Natural killer cell (primary cell): ENCODE data around the gene CEP250. TPM values are rescaled to one million over a fixed set of nuclear protein-coding genes. Genes with fewer than 3 reads are reported as not detected.
"Not testable (repeated sequence)": the region's sequence is repeated elsewhere in the genome, so short reads cannot be mapped to it uniquely, and the experiment has no call there.

Experiments used
- ATAC-seq, 3 donors: fragments of 150-1000 bp in 2 of 3; fragments of 200-7000 bp in 1 of 3; cut with Tn5 transposase; 1 replicate in 1 of 3; 2 replicates in 2 of 3; pipeline ENCODE4 v1.10.0; 2021; ENCODE audit warnings: mild to moderate bottlenecking in 2 of 3, moderate library complexity in 2 of 3
- DNase-seq, 2 donors: peaks; one replicate each; pipeline versions ENCODE4 v3.0.0 to v3.0.0-alpha.2; 2013 to 2021; ENCODE audit warnings: mixed read lengths in 1 of 2
- H3K27ac ChIP-seq: one replicate; pipeline ENCODE4 v1.5.1; 2013; ENCODE audit warnings: mild to moderate bottlenecking, low read length
- H3K27me3 ChIP-seq: one replicate; pipeline ENCODE4 v1.6.1; 2013; ENCODE audit warnings: low read length; ENCODE audit not compliant: control insufficient read depth, insufficient read depth
- H3K36me3 ChIP-seq: one replicate; pipeline ENCODE4 v1.6.1; 2013; ENCODE audit warnings: low read length; ENCODE audit not compliant: control insufficient read depth, insufficient read depth
- H3K4me1 ChIP-seq: one replicate; pipeline ENCODE4 v1.6.1; 2013; ENCODE audit warnings: low read length; ENCODE audit not compliant: control insufficient read depth, insufficient read depth
- H3K4me3 ChIP-seq: one replicate; pipeline ENCODE4 v1.5.1; 2013; ENCODE audit warnings: low read length
- H3K9me3 ChIP-seq: one replicate; pipeline ENCODE4 v1.6.1; 2013; ENCODE audit warnings: low read length; ENCODE audit not compliant: control insufficient read depth, insufficient read depth
- H3K27ac Mint-ChIP-seq, 2 donors: one replicate each; pipeline ENCODE4 v1.8.0; 2022; ENCODE audit warnings: mild to moderate bottlenecking in 2 of 2, mixed read lengths in 2 of 2, moderate library complexity in 1 of 2
- H3K27me3 Mint-ChIP-seq, 2 donors: one replicate each; pipeline ENCODE4 v1.8.0; 2022; ENCODE audit warnings: low read depth in 2 of 2, mixed read lengths in 2 of 2
- H3K36me3 Mint-ChIP-seq: one replicate; pipeline ENCODE4 v1.8.0; 2022; ENCODE audit warnings: mixed read lengths
- H3K4me1 Mint-ChIP-seq, 2 donors: one replicate each; pipeline ENCODE4 v1.8.0; 2022; ENCODE audit warnings: mixed read lengths in 2 of 2
- H3K4me3 Mint-ChIP-seq: one replicate; pipeline ENCODE4 v1.8.0; 2022; ENCODE audit warnings: mild to moderate bottlenecking, moderate library complexity, mixed read lengths
- H3K9me3 Mint-ChIP-seq, 2 donors: one replicate each; pipeline ENCODE4 v1.8.0; 2022; ENCODE audit warnings: mixed read lengths in 2 of 2
- CTCF ChIP-seq: fragments of 200-600 bp; IDR thresholded peaks from one replicate; pipeline ENCODE4 v1.8.0; 2022; ENCODE audit warnings: antibody characterized with exemption
- WGBS: methylation state at CpG from one replicate; pipeline ENCODE4 v1.1.7; 2013; ENCODE audit warnings: missing lambda C conversion rate; ENCODE audit not compliant: insufficient coverage; 5-methylcytosine and 5-hydroxymethylcytosine counted together
- intact Hi-C: fragments of 100-400 bp; cut with micrococcal nuclease; formaldehyde crosslinking; loops from one replicate; pipeline ENCODE4 v1.14.2; 2022
- total RNA-seq, 4 donors: library from RNA; stranded (reverse); fragments of 120-200 nt in 1 of 4; gene quantifications; one replicate each; pipeline versions ENCODE4 v1.2.3 to v1.2.4, GENCODE V29; 2013 to 2022

Gene CEP250
- total RNA-seq, 3 donors from 2014 or later (not counting 1 experiment from before 2014, with no cell fraction given) = 61.5 to 91.8 (median 80.8) TPM

- TF ChIP-seq CTCF = no peak
- Mint-ChIP-seq H3K27me3 (no peaks in the 10 kb centered on the region), H3K4me3 (no peak overlapping the region), H3K9me3 (no peaks in the 10 kb centered on the region), H3K36me3 (no peaks in the 10 kb centered on the region), H3K4me1 (peaks cover 8 to 14% of the 10 kb centered on the region in 2 donors), H3K27ac (no peak overlapping the region)
- H3K4me3 ChIP-seq = no peak overlapping the region
- ATAC-seq (no peak), DNase-seq (no peak)
- peaks cover 41% of the 10 kb centered on the region for H3K36me3 ChIP-seq
- H3K27me3 ChIP-seq = no peaks in the 10 kb centered on the region
- H3K4me1 ChIP-seq = peaks cover 15% of the 10 kb centered on the region
- H3K27ac ChIP-seq = no peak overlapping the region
- no peaks in the 10 kb centered on the region for H3K9me3 ChIP-seq
- intact Hi-C loops = no loop called here
- 90% methylated on average over 1 of the region's 1 CpG for WGBS
These were observed 90.7 kb downstream of the CEP250 start for GRCh38 chr20:35546127-35546526.

GRCh38 chr20:35547329-35547728 lies 91.9 kb downstream of the CEP250 start:
- Mint-ChIP-seq H3K27me3 (no peaks in the 10 kb centered on the region), H3K36me3 (no peaks in the 10 kb centered on the region), H3K27ac (no peak overlapping the region), H3K4me3 (no peak overlapping the region), H3K9me3 (no peaks in the 10 kb centered on the region), H3K4me1 (peaks cover 0 to 6% of the 10 kb centered on the region in 2 donors)
- Histone ChIP-seq H3K27ac (no peak overlapping the region), H3K4me1 (peaks cover 5% of the 10 kb centered on the region), H3K27me3 (no peaks in the 10 kb centered on the region), H3K4me3 (no peak overlapping the region), H3K36me3 (peaks cover 47% of the 10 kb centered on the region), H3K9me3 (no peaks in the 10 kb centered on the region)
- WGBS = 97% methylated on average over 8 of the region's 9 CpGs
- intact Hi-C loops = no loop called here
- no peak for TF ChIP-seq CTCF
- ATAC-seq (no peak), DNase-seq (no peak)

GRCh38 chr20:35551503-35551902 lies 96.1 kb downstream of the CEP250 start:
- H3K27ac ChIP-seq = no peak overlapping the region
- intact Hi-C loops = no loop called here
- ATAC-seq (no peak), DNase-seq (no peak)
- H3K9me3 ChIP-seq = no peaks in the 10 kb centered on the region
- H3K4me3 ChIP-seq = no peak overlapping the region
- no peaks in the 10 kb centered on the region for H3K27me3 ChIP-seq
- Mint-ChIP-seq H3K27ac (no peak overlapping the region), H3K4me1 (no peaks in the 10 kb centered on the region), H3K27me3 (no peaks in the 10 kb centered on the region), H3K9me3 (no peaks in the 10 kb centered on the region), H3K4me3 (no peak overlapping the region), H3K36me3 (no peaks in the 10 kb centered on the region)
- H3K36me3 ChIP-seq = peaks cover 57% of the 10 kb centered on the region
- 96% methylated on average over 4 of the region's 4 CpGs for WGBS
- no peak for TF ChIP-seq CTCF
- H3K4me1 ChIP-seq = no peaks in the 10 kb centered on the region

- Mint-ChIP-seq H3K4me1 (no peaks in the 10 kb centered on the region), H3K36me3 (no peaks in the 10 kb centered on the region), H3K9me3 (no peaks in the 10 kb centered on the region), H3K27me3 (no peaks in the 10 kb centered on the region), H3K4me3 (no peak overlapping the region), H3K27ac (no peak overlapping the region)
- Histone ChIP-seq H3K36me3 (peaks cover 50% of the 10 kb centered on the region), H3K9me3 (no peaks in the 10 kb centered on the region), H3K4me3 (no peak overlapping the region), H3K27ac (no peak overlapping the region), H3K27me3 (no peaks in the 10 kb centered on the region), H3K4me1 (no peaks in the 10 kb centered on the region)
- DNase-seq (no peak), ATAC-seq (no peak)
- WGBS = 98% methylated on average over 3 of the region's 3 CpGs
- TF ChIP-seq CTCF = no peak
- intact Hi-C loops = no loop called here
These were observed 97.5 kb downstream of the CEP250 start for GRCh38 chr20:35552914-35553313.

GRCh38 chr20:35555461-35555860 lies 100.1 kb downstream of the CEP250 start:
- H3K27ac ChIP-seq, intact Hi-C loops, H3K27ac Mint-ChIP-seq, H3K4me3 Mint-ChIP-seq, H3K36me3 Mint-ChIP-seq, H3K4me1 ChIP-seq, H3K9me3 Mint-ChIP-seq, H3K4me3 ChIP-seq, ATAC-seq, H3K27me3 Mint-ChIP-seq, H3K27me3 ChIP-seq, H3K4me1 Mint-ChIP-seq, H3K9me3 ChIP-seq, DNase-seq: not testable (repeated sequence)
- 93% methylated on average over 4 of the region's 4 CpGs for WGBS
- peaks cover 32% of the 10 kb centered on the region for H3K36me3 ChIP-seq
